Activated gamma-delta T cell (primary cell): ENCODE data around the gene RFC5.
"Not testable (repeated sequence)": the region's sequence is repeated elsewhere in the genome, so short reads cannot be mapped to it uniquely, and the experiment has no call there.

Source experiments
- DNase-seq: peaks from one replicate; lab custom pipeline; 2025; lab: John Stamatoyannopoulos, UW

RFC5 gene

DNA sequence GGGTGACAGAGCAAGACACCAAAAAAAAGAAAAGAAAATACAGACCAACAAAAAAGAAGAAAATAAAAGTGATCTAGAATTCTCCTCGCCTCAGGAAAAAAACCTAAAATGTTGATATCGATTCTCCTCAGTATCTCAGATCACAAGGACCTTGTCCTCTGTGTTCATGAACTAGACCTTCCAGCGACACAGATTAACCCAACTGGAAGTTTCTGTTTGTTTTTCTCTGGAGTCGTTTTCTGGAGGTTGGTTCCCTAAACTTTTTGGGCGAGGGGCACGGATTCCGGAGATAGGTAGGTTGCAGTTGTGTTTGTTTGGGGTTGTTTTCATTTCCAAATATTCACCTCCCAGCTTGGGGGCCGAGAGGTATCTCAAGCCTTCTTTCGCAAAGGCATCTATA is 559 bp upstream of the RFC5 start:
- DNase-seq = no peak

DNA sequence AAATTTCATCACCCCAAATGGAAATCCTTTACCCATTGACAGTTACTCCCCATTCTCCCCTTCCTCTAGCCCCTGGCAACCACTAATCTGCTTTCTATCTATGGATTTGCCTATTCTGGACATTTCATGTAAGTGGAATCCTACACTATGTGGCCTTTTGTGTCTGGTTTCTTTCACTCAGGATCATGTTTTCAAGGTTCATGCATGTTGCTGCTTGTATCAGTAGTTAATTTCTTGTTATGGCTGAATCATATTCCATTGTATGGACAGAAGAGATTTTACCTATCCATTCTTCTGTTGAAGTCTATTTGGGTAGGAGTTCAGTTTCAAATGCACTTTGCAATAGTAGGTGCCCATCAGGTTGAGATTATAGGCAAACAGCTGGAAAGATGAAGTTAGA is 1.4 kb downstream of the RFC5 start:
- no peak for DNase-seq

DNA sequence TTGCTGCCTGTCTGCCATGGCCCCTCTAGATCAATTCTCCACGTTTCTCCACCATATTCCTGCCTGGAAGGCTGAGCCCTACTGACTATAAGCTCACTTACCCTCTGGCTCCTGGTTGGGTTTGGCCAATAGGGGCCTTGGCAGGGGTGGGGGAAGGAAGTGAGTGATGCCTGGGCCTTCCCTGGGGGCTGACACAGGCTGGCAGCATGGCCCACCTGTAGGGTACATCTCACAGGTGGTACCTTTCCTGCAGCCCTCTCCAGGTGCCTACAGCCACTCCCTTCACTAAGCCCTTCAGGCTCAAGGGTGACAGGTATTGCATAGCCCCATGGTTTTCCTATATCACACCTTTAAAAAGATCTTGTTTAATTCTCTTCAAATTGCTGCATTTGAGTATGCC is 3.5 kb downstream of the RFC5 start:
- no peak for DNase-seq

DNA sequence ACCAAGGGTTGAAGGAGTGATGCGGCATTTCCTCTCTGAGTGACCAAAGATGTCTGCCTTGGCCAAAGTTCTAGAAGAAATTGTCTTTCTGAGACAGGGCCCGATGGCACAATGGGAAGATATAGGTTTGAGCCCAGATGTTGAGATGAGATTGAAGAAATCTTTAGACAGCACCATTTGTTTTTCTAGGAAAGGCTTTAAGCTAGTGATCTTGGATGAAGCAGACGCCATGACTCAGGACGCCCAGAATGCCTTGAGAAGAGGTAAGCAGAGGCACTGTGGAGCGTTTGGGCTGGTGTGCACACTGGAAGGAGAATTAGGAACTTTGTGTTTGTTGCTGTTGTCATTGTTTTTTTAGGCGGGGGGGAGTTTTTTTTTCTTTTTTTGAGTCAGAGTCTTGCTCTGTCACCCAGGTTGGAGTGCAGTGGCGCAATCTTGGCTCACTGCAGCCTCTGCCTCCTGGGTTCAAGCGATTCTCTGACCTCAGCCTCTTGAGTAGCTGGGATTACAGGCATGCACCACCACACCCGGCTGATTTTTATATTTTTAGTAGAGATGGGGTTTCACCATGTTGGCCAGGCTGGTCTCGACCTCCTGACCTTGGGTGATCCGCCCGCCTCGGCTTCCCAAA is 5.7 kb downstream of the RFC5 start:
- DNase-seq = not testable (repeated sequence)

DNA sequence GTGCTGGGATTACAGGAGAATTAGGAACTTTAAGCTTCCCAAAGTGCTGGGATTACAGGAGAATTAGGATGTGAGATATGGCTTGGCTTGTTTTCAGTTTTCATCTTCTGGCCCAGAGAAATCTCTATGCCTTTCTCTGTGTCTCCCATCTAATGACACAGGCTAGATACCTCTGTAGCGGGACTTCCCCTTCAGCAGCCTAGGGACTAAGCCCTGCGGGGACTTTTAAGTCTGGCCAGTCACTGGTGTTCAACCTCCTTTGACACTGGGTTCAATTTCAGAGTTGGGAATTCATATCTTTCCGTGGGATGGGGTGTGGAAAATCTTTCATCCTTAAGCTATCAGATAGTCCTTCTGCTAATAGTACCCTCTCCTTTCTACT is 6.2 kb downstream of the RFC5 start:
- DNase-seq = no peak

DNA sequence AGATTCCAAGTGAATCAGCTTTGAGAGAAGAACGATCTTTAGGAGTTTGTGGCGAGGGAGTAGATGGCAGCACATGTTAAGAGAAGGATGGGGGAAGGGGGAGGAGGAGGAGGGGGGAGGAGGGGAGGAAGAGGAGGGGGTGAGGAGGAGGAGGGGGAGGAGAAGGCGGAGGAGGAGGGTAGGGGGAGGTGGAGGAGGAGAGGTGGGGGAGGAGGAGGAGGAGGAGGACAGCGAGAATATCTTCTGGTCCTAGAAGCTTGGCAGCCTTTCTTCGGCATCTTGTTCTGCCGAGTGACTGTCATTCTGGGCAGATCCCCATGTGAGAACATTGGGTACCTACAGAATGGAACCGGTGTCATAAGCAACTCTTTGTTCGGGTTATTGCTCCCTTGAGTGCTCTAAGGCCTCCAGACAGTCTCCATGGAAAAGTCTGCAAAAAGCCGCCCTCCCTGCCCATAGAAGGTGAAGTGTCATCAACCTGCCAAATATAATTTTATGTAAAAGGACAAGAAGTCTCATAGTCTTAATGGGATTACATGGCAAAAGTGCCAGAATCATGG is 6.9 kb downstream of the RFC5 start:
- no peak for DNase-seq

DNA sequence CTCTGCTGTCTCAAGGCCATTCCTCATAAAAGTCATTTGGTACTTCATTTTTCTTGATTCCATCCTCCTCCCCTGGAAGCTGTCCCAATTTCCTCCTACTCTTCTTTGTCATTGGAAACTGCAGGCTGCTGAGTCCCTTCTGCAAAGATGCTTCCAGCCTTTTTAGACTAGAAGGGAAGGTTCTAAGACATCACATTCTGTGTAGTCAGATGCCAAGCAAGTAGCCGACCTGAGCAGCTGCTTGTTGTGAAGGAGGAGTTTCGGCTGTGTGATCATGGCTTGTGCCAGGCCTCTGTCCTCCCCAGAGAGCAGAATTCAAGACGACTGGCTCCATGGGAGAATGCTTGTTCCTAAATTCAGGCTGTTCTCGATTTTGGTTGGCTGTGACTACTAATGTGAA is 8.7 kb downstream of the RFC5 start:
- no peak for DNase-seq

DNA sequence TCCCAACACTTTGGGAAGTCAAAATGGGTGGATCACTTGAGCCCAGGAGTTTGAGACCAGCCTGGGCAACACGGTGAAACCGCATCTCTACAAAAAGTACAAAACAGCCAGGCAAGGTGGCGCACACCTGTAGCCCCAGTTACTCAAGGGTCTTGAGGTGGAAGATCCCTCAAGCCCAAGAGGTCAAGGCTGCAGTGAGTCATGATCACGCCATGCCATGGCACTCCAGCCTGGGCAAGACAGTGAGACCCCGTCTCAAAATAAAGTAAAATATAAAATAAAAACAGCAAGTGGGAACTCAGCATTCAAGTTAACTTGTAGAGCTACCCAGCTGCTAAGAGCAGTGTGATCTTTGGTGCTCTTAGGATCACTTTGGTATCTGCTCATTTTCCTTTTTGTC is 12.7 kb downstream of the RFC5 start:
- DNase-seq = no peak

DNA sequence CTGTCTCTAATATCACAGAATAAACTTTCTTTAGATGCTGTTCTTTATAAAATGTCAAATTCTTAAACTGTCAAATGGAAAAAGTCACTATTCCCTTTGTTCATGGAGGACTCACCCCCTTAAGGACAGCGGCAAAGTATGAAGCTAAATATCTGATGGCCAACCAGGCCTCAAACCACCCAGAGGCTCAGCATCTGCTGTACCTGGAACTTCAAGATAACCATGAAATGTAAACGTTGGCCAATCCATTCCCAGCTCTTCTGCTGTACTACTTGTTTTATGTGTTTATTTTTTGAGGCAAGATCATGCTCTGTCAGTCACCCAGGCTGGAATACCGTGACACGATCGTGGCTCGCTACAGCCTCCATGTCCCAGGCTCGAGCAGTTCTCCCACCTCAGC is 15.7 kb downstream of the RFC5 start:
- DNase-seq = no peak

DNA sequence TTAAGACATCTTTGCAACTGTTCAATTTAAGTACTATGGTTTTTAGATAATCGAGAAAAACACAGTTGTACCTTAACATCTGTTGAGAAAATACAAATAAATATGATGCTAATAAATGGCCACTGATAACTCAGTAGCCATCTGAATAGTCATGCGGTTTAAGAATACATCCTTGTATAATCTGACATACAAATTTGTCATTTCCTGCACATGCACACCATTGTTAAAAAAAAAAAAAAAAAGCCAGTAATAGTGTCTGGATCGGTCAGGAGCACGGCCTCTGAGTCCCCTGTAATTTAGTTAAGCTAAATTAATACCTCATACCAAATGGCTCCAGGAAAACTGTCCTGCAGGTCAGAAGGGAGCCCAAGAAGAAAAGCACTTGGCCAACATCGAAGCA is 16.8 kb downstream of the RFC5 start:
- DNase-seq = no peak

DNA sequence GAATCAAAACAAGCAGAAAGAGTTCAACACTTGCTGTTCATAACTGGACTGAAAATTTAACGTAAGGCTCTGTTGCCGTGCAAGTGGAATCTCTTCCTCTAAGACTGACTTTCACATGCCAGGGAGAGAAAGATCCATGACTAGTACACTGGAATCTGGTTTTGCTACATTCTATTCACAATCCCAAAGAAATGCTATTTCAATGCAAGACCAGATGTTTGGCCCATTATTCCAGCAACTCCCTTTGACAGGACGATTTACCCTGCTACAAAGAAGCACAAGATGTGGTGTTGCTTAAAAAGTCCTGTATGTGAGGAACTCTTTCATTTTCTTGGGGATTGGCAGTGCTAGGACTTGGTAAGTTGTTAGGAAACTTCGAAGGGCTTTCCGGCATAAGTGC is 17.4 kb downstream of the RFC5 start:
- no peak for DNase-seq

DNA sequence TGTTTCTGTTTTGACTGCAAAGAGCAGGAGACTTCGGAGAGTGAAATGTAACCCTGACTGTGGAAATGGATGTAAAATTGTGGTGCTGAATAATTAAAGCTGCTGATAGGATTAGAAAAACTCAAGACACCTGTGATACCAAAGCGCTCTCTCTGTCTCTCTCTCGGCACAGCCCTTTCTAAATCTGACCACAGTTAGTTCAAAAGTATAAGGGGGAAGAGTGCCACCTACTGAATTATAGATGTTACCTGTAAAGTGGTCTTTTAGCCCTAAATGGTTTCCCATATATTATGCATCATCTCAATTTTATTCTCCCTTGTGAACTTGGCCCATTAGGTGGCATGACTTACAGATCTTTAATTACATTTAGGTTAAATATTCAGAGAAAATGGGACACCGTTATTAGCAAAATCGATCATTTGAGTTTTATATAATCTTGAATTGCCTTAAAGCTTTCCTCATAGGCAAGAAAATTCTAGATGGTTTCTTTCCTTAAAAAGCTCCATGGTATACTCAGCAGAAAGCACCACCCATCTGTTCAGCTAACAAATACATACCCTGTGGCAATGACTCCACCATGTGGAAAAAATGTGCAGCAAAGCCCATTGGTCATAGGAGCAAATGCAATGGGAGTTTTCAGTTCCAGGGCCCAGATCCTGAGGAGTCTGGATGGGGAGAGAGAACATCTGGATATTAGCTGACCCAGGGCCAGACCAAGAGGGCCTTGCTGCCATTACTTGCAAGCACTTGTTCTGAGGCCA is 18.1 kb downstream of the RFC5 start:
- DNase-seq = no peak

DNA sequence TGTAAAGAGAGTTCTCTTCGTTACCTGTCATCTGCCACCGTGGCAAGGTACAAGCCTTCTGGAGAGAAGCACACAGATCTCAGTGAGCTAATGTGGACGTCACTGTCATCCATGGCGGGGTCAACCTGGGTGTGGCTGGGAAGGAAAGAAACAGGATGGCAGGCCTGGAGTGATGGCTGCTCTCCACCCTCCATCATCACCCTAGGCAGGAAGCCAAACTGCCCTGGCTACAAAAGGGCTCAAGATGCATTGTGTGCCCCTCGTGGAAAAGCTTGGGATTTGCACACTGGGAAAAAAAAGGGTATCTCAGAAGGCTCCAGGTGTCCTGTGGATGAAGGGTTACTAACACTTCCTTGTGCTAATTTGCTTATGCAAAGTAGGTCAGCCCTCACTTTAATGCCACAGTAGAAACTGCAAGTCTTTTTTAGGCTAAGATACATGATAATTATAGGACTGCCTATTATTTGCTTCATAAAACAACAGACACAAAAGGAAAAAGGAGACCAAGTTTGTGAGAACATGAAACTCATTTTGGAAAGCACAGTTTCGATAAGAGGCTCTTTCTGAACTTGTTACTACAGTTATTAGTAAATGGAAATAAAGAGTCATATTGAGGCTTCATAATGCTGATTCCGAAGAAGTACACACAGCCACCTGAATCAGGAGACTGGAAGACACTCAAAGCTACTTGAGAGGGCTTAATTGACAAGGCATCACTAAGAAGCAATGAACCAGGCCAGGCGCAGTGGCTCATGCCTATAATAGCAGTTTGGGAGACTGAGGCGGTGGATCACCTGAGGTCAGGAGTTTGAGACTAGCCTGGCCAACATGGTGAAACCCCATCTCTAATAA is 18.9 kb downstream of the RFC5 start:
- DNase-seq = no peak

DNA sequence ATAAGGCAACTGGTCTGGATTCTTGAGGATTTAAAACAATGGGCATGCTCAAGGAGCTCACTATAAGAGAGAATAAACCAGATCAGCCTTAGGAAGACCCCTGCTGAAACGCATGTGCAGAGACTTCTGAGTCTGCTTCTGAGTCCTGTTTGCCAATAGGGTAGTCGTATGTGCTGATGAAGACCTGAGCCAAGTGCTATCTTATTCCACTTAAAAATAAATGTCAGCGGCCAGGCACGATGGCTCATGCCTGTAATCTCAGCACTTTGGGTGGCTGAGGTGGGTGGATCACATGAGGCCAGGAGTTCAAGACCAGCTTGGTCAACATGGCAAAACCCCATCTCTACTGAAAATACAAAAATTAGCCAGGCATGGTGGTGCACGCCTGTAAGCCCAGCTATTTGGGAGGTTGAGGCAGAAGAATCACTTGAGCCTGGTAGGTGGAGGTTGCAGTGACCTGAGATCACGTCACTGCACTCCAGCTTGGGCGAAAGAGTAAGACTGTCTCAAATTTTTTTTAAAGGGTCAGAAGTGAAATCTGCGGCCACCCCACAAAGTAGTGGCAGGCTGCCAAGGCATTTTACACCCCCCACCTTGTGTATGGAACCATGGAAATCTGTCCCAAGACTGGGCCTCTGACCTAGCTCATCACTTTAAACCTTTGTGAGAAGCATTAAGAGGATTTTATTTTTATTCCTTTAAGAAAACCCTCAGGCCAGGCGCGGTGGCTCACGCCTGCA is 20.3 kb downstream of the RFC5 start:
- DNase-seq = no peak

DNA sequence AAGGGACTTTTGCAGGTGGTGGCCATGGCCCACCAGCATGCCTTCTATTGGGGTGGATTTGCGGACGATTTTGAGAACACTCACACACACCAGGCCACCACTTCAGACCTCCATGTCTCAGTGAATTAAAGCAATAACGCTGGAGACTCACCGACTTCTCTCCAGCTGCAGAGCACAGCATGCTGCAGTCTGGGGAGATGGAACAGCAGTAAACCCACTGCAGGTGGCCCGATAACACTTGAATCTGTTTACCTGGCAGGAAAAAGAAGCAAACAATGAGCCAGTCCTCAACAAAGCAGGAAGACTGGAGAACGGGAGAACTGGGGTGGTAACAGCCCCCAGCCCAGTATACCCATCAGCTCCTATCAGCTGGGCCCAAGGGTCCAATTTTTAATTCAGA is 21.6 kb downstream of the RFC5 start:
- DNase-seq = no peak

DNA sequence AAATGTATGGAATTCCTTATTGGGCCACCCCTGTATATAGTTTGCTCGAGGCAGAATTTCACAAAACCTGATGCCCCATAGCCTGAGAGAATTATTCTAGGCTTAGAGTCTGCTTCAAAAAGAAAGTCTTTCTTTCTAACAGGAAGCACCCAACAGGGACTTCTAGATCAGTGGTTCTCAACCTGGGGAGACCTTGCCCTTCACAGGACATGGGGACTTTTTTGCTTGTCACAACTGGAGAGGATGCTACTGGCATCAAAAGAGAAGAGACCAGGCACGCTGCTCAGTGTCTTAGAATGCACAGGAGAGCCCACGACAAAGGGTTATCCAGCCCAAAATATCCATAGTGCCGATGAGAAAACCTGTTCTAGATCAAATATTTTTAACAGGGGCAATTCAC is 25.6 kb downstream of the RFC5 start:
- DNase-seq = no peak

DNA sequence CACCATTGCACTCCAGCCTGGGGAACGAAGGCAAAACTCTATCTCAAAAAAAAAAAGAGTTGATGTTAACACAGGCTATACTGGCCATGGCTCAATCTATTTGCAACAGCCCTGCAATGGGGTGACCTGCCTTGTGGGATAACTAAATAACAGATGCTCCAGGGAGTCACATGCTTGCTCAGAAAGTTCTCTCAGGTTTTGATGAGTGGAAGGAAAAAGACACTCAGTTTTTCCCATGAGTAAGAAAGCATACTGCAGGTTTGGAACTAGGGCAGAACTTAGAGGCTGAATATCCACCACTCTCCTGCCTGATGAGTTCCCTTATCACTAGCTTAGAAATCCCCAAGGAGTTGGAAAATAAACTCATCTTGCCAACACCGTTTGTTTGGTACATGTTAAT is 27.6 kb downstream of the RFC5 start:
- DNase-seq = no peak

DNA sequence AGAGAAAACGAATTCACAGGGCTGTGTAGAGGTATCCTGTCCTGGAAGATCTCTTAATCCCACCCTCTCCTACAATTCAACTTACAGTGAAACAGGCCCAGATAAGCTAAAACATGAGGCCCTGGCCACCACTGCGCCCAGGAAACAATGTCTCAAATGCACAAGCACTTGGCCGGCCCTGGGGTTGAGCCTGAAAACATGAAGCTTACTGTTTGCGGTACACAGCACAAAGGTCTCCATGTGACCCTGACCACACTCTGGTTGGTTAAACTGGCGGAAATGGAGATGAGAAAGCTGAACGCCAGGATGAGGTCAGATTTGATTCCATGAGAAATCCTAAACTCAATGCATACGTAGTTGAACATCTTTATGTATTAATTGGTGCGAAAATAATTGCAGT is 28.1 kb downstream of the RFC5 start:
- DNase-seq = no peak

DNA sequence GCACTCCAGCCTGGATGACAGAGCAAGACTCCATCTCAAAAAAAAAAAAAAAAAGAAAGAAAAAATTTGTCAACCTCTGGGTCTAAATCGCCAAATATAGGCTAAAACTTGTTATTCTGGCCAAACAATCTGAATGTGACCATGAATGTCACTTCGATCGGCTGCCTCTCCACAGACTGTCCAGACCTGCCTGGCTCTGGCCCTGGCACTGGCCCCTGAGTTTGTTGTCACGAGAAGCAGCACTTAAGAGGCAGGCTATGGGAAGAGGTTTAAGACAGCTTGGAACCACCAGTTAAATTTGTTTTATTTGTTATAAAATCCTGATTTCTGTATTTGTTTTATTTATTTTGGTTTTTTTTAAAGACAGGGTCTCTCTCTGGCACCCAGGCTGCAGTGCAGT is 29.9 kb downstream of the RFC5 start:
- DNase-seq = no peak

DNA sequence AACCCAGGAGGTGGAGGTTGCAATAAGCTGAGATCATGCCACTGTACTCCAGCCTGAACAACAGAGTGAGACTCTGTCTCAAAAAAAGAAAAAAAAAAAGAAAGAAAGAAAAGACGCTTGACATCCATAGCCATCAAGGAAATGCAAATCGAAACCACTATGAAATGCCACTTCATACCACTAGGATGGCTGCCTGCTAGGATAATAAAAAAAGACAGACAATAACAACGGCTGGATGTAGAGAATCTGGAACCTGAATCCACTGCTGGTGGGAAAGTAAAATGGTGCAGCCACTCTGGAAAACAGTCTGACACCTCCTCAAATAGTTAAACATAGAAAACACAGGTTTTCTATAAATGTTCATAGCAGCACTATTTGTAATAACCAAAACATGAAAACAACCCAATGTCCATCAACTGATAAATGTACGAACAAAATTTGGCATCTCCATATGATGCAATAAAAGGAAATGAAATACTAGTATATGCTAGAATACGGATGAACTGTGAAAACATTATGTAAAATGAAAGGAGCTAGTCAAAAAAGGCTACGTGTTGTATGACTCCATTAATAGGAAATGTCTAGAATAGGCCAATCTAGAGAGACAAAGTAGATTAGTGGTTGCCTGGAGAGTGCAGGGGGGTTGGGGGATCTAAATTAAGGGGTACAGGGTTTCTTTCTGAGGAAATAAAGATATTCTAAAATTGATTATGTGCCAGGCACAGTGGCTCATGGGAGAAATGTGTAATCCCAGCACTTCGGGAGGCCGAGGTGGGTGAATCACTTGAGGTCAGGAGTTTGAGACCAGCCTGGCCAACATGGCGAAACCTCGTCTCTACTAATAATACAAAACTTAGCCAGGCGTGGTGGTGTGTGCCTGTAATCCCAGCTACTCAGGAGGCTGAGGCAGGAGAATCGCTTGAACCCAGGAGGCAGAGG is 34.7 kb downstream of the RFC5 start:
- no peak for DNase-seq
